NT2/D1 (cell line): Measurements from ENCODE around the gene MADCAM1.
"Not testable (repeated sequence)": the region's sequence is repeated elsewhere in the genome, so short reads cannot be mapped to it uniquely, and the experiment has no call there.

Experiments
- DNase-seq: peaks from one replicate; pipeline ENCODE4 v3.0.0-alpha.2; 2011; ENCODE audit warnings: low read depth, low spot score
- H3K27me3 ChIP-seq: 2 replicates; pipeline ENCODE4 v1.6.0; 2011; ENCODE audit warnings: mild to moderate bottlenecking; ENCODE audit not compliant: insufficient read length, insufficient read depth
- H3K36me3 ChIP-seq: 2 replicates; pipeline ENCODE4 v1.6.1; 2011; ENCODE audit warnings: mild to moderate bottlenecking, low read length, mixed read lengths; ENCODE audit not compliant: insufficient read depth, insufficient read length
- H3K4me1 ChIP-seq: 2 replicates; pipeline ENCODE4 v1.5.1; 2011; ENCODE audit not compliant: insufficient read depth, insufficient read length
- H3K4me3 ChIP-seq: 2 replicates; pipeline ENCODE4 v1.5.1; 2011; ENCODE audit warnings: low read depth; ENCODE audit not compliant: insufficient read length
- H3K9ac ChIP-seq: 2 replicates; pipeline ENCODE4 v1.6.0; 2011; ENCODE audit warnings: low read depth; ENCODE audit not compliant: insufficient read length
- H3K9me3 ChIP-seq: 2 replicates; pipeline ENCODE4 v1.5.1; 2011; ENCODE audit warnings: mild to moderate bottlenecking, low read length; ENCODE audit not compliant: insufficient read depth
- SUZ12 ChIP-seq: IDR thresholded peaks from 2 replicates; pipeline ENCODE4 v1.6.1; 2011; ENCODE audit not compliant: insufficient read length, insufficient read depth; ENCODE audit errors: extremely low read depth
- YY1 ChIP-seq: IDR thresholded peaks from 2 replicates; pipeline ENCODE4 v1.6.1; 2011; ENCODE audit not compliant: insufficient read length, insufficient read depth
- ZNF274 ChIP-seq: IDR thresholded peaks from 2 replicates; pipeline ENCODE4 v1.6.1; 2011; ENCODE audit warnings: mild to moderate bottlenecking, low read depth, low read length

Gene MADCAM1

GRCh38 chr19:480016-480855 lies 16.1 kb upstream of the MADCAM1 start:
- Histone ChIP-seq H3K36me3 (no peaks in the 10 kb centered on the region), H3K9me3 (no peaks in the 10 kb centered on the region; the same call in 1 of the 2 replicates), H3K27me3 (peaks cover 4% of the 10 kb centered on the region), H3K4me3 (peak overlapping the region; percentile 26), H3K9ac (peak overlapping the region; percentile 58), H3K4me1 (peaks cover 23% of the 10 kb centered on the region)
- DNase-seq = no peak
- no peak for TF ChIP-seq ZNF274

GRCh38 chr19:481100-481499 lies 15.2 kb upstream of the MADCAM1 start:
- H3K9ac ChIP-seq, H3K36me3 ChIP-seq, H3K27me3 ChIP-seq, H3K4me3 ChIP-seq, DNase-seq, H3K9me3 ChIP-seq: not testable (repeated sequence)
- peaks cover 28% of the 10 kb centered on the region for H3K4me1 ChIP-seq

- Histone ChIP-seq H3K9me3 (no peaks in the 10 kb centered on the region; the same call in 1 of the 2 replicates), H3K4me1 (peaks cover 28% of the 10 kb centered on the region), H3K36me3 (no peaks in the 10 kb centered on the region), H3K27me3 (peaks cover 4% of the 10 kb centered on the region), H3K4me3 (no peak overlapping the region), H3K9ac (no peak overlapping the region)
- DNase-seq = no peak
- TF ChIP-seq YY1 (no peak), ZNF274 (no peak), SUZ12 (no peak)
These were observed 13.9 kb upstream of the MADCAM1 start for GRCh38 chr19:482186-483041.

GRCh38 chr19:483332-484072 lies 12.8 kb upstream of the MADCAM1 start:
- TF ChIP-seq SUZ12 (no peak), ZNF274 (no peak), YY1 (no peak)
- no peaks in the 10 kb centered on the region; the same call in 1 of the 2 replicates for H3K9me3 ChIP-seq
- H3K9ac ChIP-seq = no peak overlapping the region
- DNase-seq = no peak
- peaks cover 4% of the 10 kb centered on the region for H3K27me3 ChIP-seq
- H3K4me3 ChIP-seq = no peak overlapping the region
- H3K4me1 ChIP-seq = peaks cover 20% of the 10 kb centered on the region
- H3K36me3 ChIP-seq = no peaks in the 10 kb centered on the region

GRCh38 chr19:484494-484893 lies 11.8 kb upstream of the MADCAM1 start:
- no peak for TF ChIP-seq ZNF274
- no peak for TF ChIP-seq YY1
- TF ChIP-seq SUZ12 = no peak
- Histone ChIP-seq H3K9me3 (no peaks in the 10 kb centered on the region; the same call in 1 of the 2 replicates), H3K9ac (no peak overlapping the region), H3K27me3 (peaks cover 4% of the 10 kb centered on the region), H3K36me3 (no peaks in the 10 kb centered on the region), H3K4me1 (peaks cover 17% of the 10 kb centered on the region), H3K4me3 (no peak overlapping the region)
- no peak for DNase-seq

- H3K9me3 ChIP-seq = no peaks in the 10 kb centered on the region; the same call in 1 of the 2 replicates
- TF ChIP-seq YY1 (no peak), SUZ12 (no peak)
- no peak overlapping the region for H3K4me3 ChIP-seq
- H3K9ac ChIP-seq = peak overlapping the region; percentile 65
- DNase-seq = no peak
- H3K36me3 ChIP-seq = no peaks in the 10 kb centered on the region
- H3K27me3 ChIP-seq = peaks cover 5% of the 10 kb centered on the region
- H3K4me1 ChIP-seq = peaks cover 14% of the 10 kb centered on the region
These were observed 11.2 kb upstream of the MADCAM1 start for GRCh38 chr19:485077-485476.

- Histone ChIP-seq H3K4me1 (peaks cover 14% of the 10 kb centered on the region), H3K9me3 (no peaks in the 10 kb centered on the region; the same call in 1 of the 2 replicates), H3K4me3 (peak overlapping the region; percentile 2), H3K36me3 (no peaks in the 10 kb centered on the region), H3K9ac (peak overlapping the region; percentile 65), H3K27me3 (peaks cover 9% of the 10 kb centered on the region)
- TF ChIP-seq SUZ12 (no peak), ZNF274 (no peak), YY1 (no peak)
- DNase-seq = no peak
These were observed 10.6 kb upstream of the MADCAM1 start for GRCh38 chr19:485583-486236.
